OCI-LY1 (cell line): ENCODE results near the gene KRTAP5-8.
A peak's percentile ranks its signal among the peaks of the same experiment; 100 is the strongest.

Experiments
- H2AFZ ChIP-seq: fragments of 200-600 bp; sonication (generic), shearing (Covaris generic); 2 replicates; pipeline ENCODE4 v1.6.0; 2014; ENCODE audit warnings: antibody characterized with exemption, mild to moderate bottlenecking, low read length
- H3F3A ChIP-seq: fragments of 200-600 bp; sonication (generic), shearing (Covaris generic); 2 replicates; pipeline ENCODE4 v1.6.0; 2014; ENCODE audit warnings: mild to moderate bottlenecking, antibody characterized with exemption, low read length, moderate library complexity; ENCODE audit not compliant: insufficient read depth
- H3K27ac ChIP-seq: fragments of 200-600 bp; sonication (generic); 2 replicates; pipeline ENCODE4 v1.5.1; 2014; ENCODE audit warnings: low read length, mixed run types, mild to moderate bottlenecking, low read depth; ENCODE audit not compliant: poor library complexity, severe bottlenecking
- H3K27me3 ChIP-seq: fragments of 200-600 bp; sonication (generic); 2 replicates; pipeline ENCODE4 v1.6.0; 2014; ENCODE audit warnings: antibody characterized with exemption, mild to moderate bottlenecking, low read length, moderate library complexity; ENCODE audit not compliant: insufficient read depth
- H3K36me3 ChIP-seq: fragments of 200-600 bp; sonication (generic); 2 replicates; pipeline ENCODE4 v1.6.1; 2014; ENCODE audit warnings: mild to moderate bottlenecking, antibody characterized with exemption, low read length, moderate library complexity, mixed read lengths; ENCODE audit not compliant: insufficient read depth
- H3K4me1 ChIP-seq: fragments of 200-600 bp; sonication (generic); 2 replicates; pipeline ENCODE4 v1.5.1; 2014; ENCODE audit warnings: mild to moderate bottlenecking, low read length, moderate library complexity; ENCODE audit not compliant: insufficient read depth, severe bottlenecking
- H3K4me2 ChIP-seq: fragments of 200-600 bp; sonication (generic), shearing (Covaris generic); 2 replicates; pipeline ENCODE4 v1.6.1; 2014; ENCODE audit warnings: low read length
- H3K4me3 ChIP-seq: fragments of 200-600 bp; sonication (generic); 2 replicates; pipeline ENCODE4 v1.5.1; 2014; ENCODE audit warnings: low read length, low read depth, mild to moderate bottlenecking, mixed read lengths; ENCODE audit not compliant: poor library complexity, severe bottlenecking
- H3K79me2 ChIP-seq: fragments of 200-600 bp; shearing (Covaris generic); 2 replicates; pipeline ENCODE4 v1.6.1; 2016; ENCODE audit warnings: mixed run types, low read length, mixed read lengths; ENCODE audit not compliant: insufficient read depth
- H3K9ac ChIP-seq: fragments of 200-600 bp; sonication (generic), shearing (Covaris generic); 2 replicates; pipeline ENCODE4 v1.6.1; 2014; ENCODE audit warnings: mild to moderate bottlenecking, low read length, mixed read lengths
- H3K9me2 ChIP-seq: fragments of 200-600 bp; sonication (generic), shearing (Covaris generic); 2 replicates; pipeline ENCODE4 v1.6.1; 2014; ENCODE audit warnings: low read depth, mild to moderate bottlenecking, low read length, mixed read lengths
- H3K9me3 ChIP-seq: fragments of 200-600 bp; shearing (Covaris generic); 2 replicates; pipeline ENCODE4 v1.6.1; 2014; ENCODE audit warnings: low read length, mixed read lengths
- H4K20me1 ChIP-seq: fragments of 200-600 bp; sonication (generic), shearing (Covaris generic); 2 replicates; pipeline ENCODE4 v1.6.0; 2016; ENCODE audit warnings: mild to moderate bottlenecking, low read length; ENCODE audit not compliant: insufficient read depth
- EZH2 ChIP-seq: fragments of 200-600 bp; sonication (generic), shearing (Covaris generic); IDR thresholded peaks from 2 replicates; pipeline ENCODE4 v1.8.0; 2017; ENCODE audit warnings: borderline replicate concordance, mixed run types, mild to moderate bottlenecking, antibody characterized with exemption, low read length, moderate library complexity, mixed read lengths
- TF ChIP-seq, protein P1 (sequence below): fragments of 200-600 bp; sonication (generic), shearing (Covaris generic); IDR thresholded peaks from 2 replicates; pipeline ENCODE4 v1.5.1; 2017; ENCODE audit warnings: mild to moderate bottlenecking, antibody characterized with exemption, low read length, moderate library complexity, mixed read lengths

KRTAP5-8 gene

DNA sequence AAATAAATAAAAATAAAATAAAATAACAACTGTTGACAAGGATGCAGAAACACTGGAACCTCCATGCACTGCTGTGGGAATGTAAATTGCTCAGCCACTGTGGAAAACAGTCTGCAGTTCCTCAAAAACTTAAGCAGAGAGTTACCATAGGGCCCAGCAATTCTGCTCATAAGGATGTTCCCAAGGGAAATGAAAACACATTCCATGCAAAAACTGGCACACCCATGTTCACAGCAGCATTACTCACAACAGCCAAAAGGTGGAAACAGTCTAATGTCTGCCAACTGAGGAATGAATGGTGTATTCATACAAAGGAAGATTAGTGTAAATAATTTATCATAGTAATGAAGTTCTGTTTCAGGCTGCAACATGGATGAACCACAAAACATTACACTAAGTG is 24.3 kb downstream of the KRTAP5-8 start:
- Histone ChIP-seq H3K79me2 (no peaks in the 10 kb centered on the region), H3K27me3 (no peaks in the 10 kb centered on the region), H3K27ac (no peak overlapping the region), H3K9me2 (no peaks in the 10 kb centered on the region), H3K9ac (no peak overlapping the region), H3K4me2 (no peak overlapping the region), H3K9me3 (no peaks in the 10 kb centered on the region), H3K4me3 (no peak overlapping the region), H3K36me3 (no peaks in the 10 kb centered on the region), H2AFZ (no peak overlapping the region), H3F3A (no peaks in the 10 kb centered on the region), H3K4me1 (no peaks in the 10 kb centered on the region), H4K20me1 (no peaks in the 10 kb centered on the region)
- TF ChIP-seq, protein P1, sequence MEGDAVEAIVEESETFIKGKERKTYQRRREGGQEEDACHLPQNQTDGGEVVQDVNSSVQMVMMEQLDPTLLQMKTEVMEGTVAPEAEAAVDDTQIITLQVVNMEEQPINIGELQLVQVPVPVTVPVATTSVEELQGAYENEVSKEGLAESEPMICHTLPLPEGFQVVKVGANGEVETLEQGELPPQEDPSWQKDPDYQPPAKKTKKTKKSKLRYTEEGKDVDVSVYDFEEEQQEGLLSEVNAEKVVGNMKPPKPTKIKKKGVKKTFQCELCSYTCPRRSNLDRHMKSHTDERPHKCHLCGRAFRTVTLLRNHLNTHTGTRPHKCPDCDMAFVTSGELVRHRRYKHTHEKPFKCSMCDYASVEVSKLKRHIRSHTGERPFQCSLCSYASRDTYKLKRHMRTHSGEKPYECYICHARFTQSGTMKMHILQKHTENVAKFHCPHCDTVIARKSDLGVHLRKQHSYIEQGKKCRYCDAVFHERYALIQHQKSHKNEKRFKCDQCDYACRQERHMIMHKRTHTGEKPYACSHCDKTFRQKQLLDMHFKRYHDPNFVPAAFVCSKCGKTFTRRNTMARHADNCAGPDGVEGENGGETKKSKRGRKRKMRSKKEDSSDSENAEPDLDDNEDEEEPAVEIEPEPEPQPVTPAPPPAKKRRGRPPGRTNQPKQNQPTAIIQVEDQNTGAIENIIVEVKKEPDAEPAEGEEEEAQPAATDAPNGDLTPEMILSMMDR, result no peak
- TF ChIP-seq EZH2, result no peak

DNA sequence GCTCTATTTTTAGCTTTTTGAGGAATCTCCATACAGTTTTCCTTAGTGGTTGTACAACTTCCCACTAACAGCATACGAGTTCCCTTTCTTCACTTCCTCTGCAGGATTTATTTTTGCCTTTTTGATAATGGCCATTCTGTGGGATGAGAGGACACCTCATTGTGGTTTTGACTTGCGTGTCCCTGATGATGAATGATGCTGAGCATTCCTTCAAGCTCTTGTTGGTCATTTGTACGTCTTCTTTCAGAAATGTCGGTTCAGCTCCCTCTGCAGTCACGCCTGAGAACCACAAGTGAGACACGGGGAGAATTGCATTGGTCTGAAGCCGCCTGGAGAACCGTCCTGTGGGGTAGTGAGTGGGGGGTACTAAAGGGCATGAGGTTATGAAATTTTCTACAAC is 25.6 kb downstream of the KRTAP5-8 start:
- H3K36me3 ChIP-seq, result no peaks in the 10 kb centered on the region
- H4K20me1 ChIP-seq, result no peaks in the 10 kb centered on the region
- H3K9ac ChIP-seq, result no peak overlapping the region
- no peaks in the 10 kb centered on the region for H3K9me2 ChIP-seq
- H3F3A ChIP-seq, result no peaks in the 10 kb centered on the region
- H2AFZ ChIP-seq, result no peak overlapping the region
- no peaks in the 10 kb centered on the region for H3K27me3 ChIP-seq
- H3K27ac ChIP-seq, result no peak overlapping the region
- no peak overlapping the region for H3K4me3 ChIP-seq
- H3K79me2 ChIP-seq, result no peaks in the 10 kb centered on the region
- no peaks in the 10 kb centered on the region for H3K9me3 ChIP-seq
- no peaks in the 10 kb centered on the region for H3K4me1 ChIP-seq
- TF ChIP-seq, protein P1, result peak; percentile 59
- TF ChIP-seq EZH2, result no peak
- no peak overlapping the region for H3K4me2 ChIP-seq

DNA sequence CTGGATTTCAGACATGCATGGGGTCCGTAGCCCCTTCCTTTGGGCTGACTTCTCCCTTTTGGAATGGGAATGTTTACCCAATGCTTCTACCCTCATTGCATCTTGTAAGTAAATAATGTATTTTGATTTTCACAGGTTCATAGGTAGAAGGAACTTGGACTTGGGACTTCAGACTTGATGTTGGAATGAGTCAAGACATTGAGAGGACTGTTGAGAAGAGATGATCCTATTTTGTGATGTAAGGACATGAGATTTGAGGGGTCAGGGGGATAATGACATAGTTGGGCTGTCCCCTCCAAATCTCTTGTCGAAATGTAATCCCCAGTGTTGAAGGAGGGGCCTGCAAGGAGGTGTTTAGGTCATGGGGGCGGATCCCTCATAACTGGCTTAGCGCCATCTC is 26.6 kb downstream of the KRTAP5-8 start:
- TF ChIP-seq, protein P1, result no peak
- no peak for TF ChIP-seq EZH2
- no peaks in the 10 kb centered on the region for H4K20me1 ChIP-seq
- no peaks in the 10 kb centered on the region for H3K36me3 ChIP-seq
- H2AFZ ChIP-seq, result no peak overlapping the region
- no peak overlapping the region for H3K4me3 ChIP-seq
- H3K9me3 ChIP-seq, result no peaks in the 10 kb centered on the region
- H3K79me2 ChIP-seq, result no peaks in the 10 kb centered on the region
- no peak overlapping the region for H3K27ac ChIP-seq
- H3K27me3 ChIP-seq, result no peaks in the 10 kb centered on the region
- H3K4me2 ChIP-seq, result no peak overlapping the region
- no peak overlapping the region for H3K9ac ChIP-seq
- no peaks in the 10 kb centered on the region for H3K9me2 ChIP-seq
- no peaks in the 10 kb centered on the region for H3K4me1 ChIP-seq
- no peaks in the 10 kb centered on the region for H3F3A ChIP-seq
